ENCODE results near the gene DDX10. TPM values are rescaled to one million over a fixed set of nuclear protein-coding genes. Genes with fewer than 3 reads are reported as not detected.

DDX10 gene
- total RNA-seq, 1 experiment from 2014 or later = 38.7 TPM

GRCh38 chr11:108882211-108882831 is 217.5 kb downstream of the DDX10 start:
- Histone ChIP-seq H3K27me3 (ENCODE audit: control insufficient read depth, insufficient read depth, low read length) (no peaks in the 10 kb centered on the region), H3K36me3 (replicated peaks; ENCODE audit: control insufficient read depth, insufficient read depth, low read length) (no peaks in the 10 kb centered on the region)
- no peak for DNase-seq

GRCh38 chr11:108886005-108886659 is 221.3 kb downstream of the DDX10 start:
- DNase-seq = no peak
- H3K4me3 ChIP-seq (ENCODE audit: insufficient read depth, low read depth, low read length) = no peak overlapping the region
- no peaks in the 10 kb centered on the region for H3K36me3 ChIP-seq (replicated peaks; ENCODE audit: control insufficient read depth, insufficient read depth, low read length)
- H3K27me3 ChIP-seq (ENCODE audit: control insufficient read depth, insufficient read depth, low read length) = no peaks in the 10 kb centered on the region

More at GRCh38 chr11:108882211-108882831, 217.5 kb downstream of the DDX10 start:
- H3K4me3 ChIP-seq (ENCODE audit: insufficient read depth, low read depth, low read length) = no peak overlapping the region

DNA sequence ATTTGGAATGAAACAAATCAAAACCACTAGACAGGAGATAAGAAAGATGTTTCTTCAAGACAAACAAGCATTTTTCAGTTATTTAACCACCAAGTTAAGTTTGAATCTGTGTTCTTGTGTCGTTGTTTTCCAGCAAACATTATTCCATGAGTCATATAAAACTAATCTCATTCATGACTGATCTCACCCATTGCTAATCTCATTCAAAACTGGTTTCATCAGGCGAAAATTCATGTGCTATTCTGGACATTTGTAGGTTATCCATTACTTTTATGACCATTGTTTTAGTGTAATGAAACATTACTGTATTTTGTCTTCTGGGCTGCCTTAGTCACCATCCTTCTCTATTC is 221.8 kb downstream of the DDX10 start:
- no peak for DNase-seq
- Histone ChIP-seq H3K27me3 (ENCODE audit: control insufficient read depth, insufficient read depth, low read length) (no peaks in the 10 kb centered on the region), H3K4me3 (ENCODE audit: insufficient read depth, low read depth, low read length) (no peak overlapping the region), H3K36me3 (replicated peaks; ENCODE audit: control insufficient read depth, insufficient read depth, low read length) (no peaks in the 10 kb centered on the region)

- no peak for DNase-seq
- Histone ChIP-seq H3K4me3 (ENCODE audit: insufficient read depth, low read depth, low read length) (no peak overlapping the region), H3K36me3 (replicated peaks; ENCODE audit: control insufficient read depth, insufficient read depth, low read length) (no peaks in the 10 kb centered on the region), H3K27me3 (ENCODE audit: control insufficient read depth, insufficient read depth, low read length) (no peaks in the 10 kb centered on the region)
Measured at GRCh38 chr11:108887436-108888238, 222.8 kb downstream of the DDX10 start.

- H3K36me3 ChIP-seq (replicated peaks; ENCODE audit: control insufficient read depth, insufficient read depth, low read length) = no peaks in the 10 kb centered on the region
- no peak overlapping the region for H3K4me3 ChIP-seq (ENCODE audit: insufficient read depth, low read depth, low read length)
- no peak for DNase-seq
- H3K27me3 ChIP-seq (ENCODE audit: control insufficient read depth, insufficient read depth, low read length) = no peaks in the 10 kb centered on the region
Measured at GRCh38 chr11:108890482-108891105, 225.7 kb downstream of the DDX10 start.

- H3K27me3 ChIP-seq (ENCODE audit: control insufficient read depth, insufficient read depth, low read length) = no peaks in the 10 kb centered on the region
Measured at GRCh38 chr11:108891143-108891542, 226.3 kb downstream of the DDX10 start.

DNA sequence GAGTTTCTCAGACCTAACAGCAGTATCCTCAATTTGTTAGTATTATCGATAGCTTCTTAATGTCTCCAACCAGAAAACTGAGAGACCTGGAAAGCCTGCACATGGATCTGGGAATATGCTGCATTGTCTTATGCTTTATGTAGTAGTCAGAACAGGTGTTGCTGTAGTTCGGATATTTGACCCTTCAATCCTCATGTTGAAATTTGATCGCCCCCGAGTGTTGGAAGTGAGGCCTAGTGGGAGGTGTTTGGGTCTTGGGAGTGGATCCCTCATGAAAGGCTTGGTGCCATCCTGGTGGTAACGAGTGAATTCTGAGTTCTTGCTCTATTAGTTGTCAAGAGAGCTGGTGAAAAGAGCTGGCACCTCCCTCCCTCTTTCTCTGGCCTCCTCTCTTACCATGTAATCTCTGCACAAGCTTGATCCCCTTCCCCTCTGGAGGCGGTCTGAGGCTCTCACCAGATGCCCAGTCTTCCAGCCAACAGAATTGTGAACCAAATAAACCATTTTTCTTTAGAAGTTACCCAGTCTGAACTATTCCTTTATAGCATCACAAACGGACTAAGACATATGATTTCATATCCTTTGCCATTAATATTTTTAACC is 227.1 kb downstream of the DDX10 start:
- Histone ChIP-seq H3K36me3 (replicated peaks; ENCODE audit: control insufficient read depth, insufficient read depth, low read length) (no peaks in the 10 kb centered on the region), H3K4me3 (ENCODE audit: insufficient read depth, low read depth, low read length) (no peak overlapping the region), H3K27me3 (ENCODE audit: control insufficient read depth, insufficient read depth, low read length) (no peaks in the 10 kb centered on the region)
- no peak for DNase-seq

More at GRCh38 chr11:108891143-108891542, 226.3 kb downstream of the DDX10 start:
- H3K4me3 ChIP-seq (ENCODE audit: insufficient read depth, low read depth, low read length) = no peak overlapping the region
- H3K36me3 ChIP-seq (replicated peaks; ENCODE audit: control insufficient read depth, insufficient read depth, low read length) = no peaks in the 10 kb centered on the region
- DNase-seq = no peak

GRCh38 chr11:108895579-108896480 is 231.0 kb downstream of the DDX10 start:
- no peak overlapping the region for H3K4me3 ChIP-seq (ENCODE audit: insufficient read depth, low read depth, low read length)
- H3K27me3 ChIP-seq (ENCODE audit: control insufficient read depth, insufficient read depth, low read length) = no peaks in the 10 kb centered on the region
- no peak for DNase-seq

DNA sequence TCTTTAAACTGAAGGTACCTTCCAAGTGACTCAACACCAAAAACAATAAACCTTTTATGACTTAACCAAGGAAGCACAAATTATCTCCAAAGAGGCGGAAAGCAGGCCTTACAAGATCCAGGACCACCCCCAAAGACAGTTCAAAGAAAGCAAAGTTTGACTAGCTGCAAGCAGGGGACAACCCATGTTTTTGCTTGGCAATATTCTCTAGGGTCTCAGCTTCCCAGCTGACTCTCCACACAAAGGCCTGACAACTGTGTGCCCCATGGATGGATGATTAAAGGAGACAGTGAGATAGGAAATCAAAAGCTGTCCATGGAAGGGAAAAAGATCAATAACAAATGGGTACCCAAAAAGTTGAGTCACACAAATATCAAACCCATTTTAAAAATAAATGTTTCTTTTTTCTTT is 232.2 kb downstream of the DDX10 start:
- DNase-seq = no peak
- H3K4me3 ChIP-seq (ENCODE audit: insufficient read depth, low read depth, low read length) = no peak overlapping the region

More at GRCh38 chr11:108895579-108896480, 231.0 kb downstream of the DDX10 start:
- no peaks in the 10 kb centered on the region; the same call in 1 of the 2 replicates for H3K36me3 ChIP-seq (replicated peaks; ENCODE audit: control insufficient read depth, insufficient read depth, low read length)

GRCh38 chr11:108897916-108898315 is 233.0 kb downstream of the DDX10 start:
- DNase-seq = no peak
- H3K36me3 ChIP-seq (replicated peaks; ENCODE audit: control insufficient read depth, insufficient read depth, low read length) = no peaks in the 10 kb centered on the region; the same call in 1 of the 2 replicates
- no peaks in the 10 kb centered on the region for H3K27me3 ChIP-seq (ENCODE audit: control insufficient read depth, insufficient read depth, low read length)
- no peak overlapping the region for H3K4me3 ChIP-seq (ENCODE audit: insufficient read depth, low read depth, low read length)

More for the DNA sequence above, 232.2 kb downstream of the DDX10 start:
- H3K27me3 ChIP-seq (ENCODE audit: control insufficient read depth, insufficient read depth, low read length) = no peaks in the 10 kb centered on the region
- H3K36me3 ChIP-seq (replicated peaks; ENCODE audit: control insufficient read depth, insufficient read depth, low read length) = no peaks in the 10 kb centered on the region; the same call in 1 of the 2 replicates

DNA sequence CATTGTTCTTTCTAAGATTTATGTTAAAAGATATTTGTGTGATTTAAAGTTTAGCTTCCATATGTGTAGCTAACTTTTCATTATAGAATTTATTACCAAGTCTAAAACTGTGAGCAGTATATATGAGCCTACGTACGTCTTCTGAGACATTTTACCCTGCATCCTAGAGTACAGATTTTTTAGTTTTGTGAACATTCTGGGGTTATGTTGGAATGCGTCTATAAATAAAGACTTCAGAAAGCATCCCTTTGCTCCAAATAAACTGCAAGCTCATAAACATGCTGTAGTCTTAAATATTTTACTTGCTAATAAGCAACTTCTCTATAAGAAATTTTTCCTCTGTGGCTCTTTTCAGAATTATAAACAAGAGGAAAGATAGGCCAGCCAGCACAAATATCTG is 236.5 kb downstream of the DDX10 start:
- Histone ChIP-seq H3K4me3 (ENCODE audit: insufficient read depth, low read depth, low read length) (no peak overlapping the region), H3K27me3 (ENCODE audit: control insufficient read depth, insufficient read depth, low read length) (no peaks in the 10 kb centered on the region), H3K36me3 (replicated peaks; ENCODE audit: control insufficient read depth, insufficient read depth, low read length) (no peaks in the 10 kb centered on the region; the same call in 1 of the 2 replicates)
- DNase-seq = no peak

DNA sequence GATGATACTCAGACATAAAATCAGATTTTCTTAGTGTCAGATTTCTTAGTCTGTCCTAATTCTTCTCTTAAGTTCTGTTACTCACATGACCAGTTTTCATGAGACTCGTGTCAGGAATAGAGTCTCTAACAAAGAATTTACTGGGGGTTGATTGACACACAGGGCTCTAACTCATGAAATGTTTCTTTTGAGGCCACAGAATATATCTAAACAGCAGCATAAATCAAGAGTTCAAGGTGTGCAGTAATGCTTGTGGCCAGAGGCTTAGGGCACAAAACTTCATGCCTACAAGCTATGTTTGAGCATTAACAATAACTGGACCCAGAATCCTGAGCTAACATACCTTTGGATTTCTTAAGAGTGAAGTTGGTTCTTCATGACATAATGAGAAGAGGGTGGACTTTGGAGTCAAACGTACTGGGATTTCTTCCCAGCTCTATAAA is 237.2 kb downstream of the DDX10 start:
- DNase-seq = no peak
- no peak overlapping the region for H3K4me3 ChIP-seq (ENCODE audit: insufficient read depth, low read depth, low read length)
- no peaks in the 10 kb centered on the region; the same call in 1 of the 2 replicates for H3K36me3 ChIP-seq (replicated peaks; ENCODE audit: control insufficient read depth, insufficient read depth, low read length)
- no peaks in the 10 kb centered on the region for H3K27me3 ChIP-seq (ENCODE audit: control insufficient read depth, insufficient read depth, low read length)

GRCh38 chr11:108904480-108904879 is 239.6 kb downstream of the DDX10 start:
- Histone ChIP-seq H3K36me3 (replicated peaks; ENCODE audit: control insufficient read depth, insufficient read depth, low read length) (no peaks in the 10 kb centered on the region; the same call in 1 of the 2 replicates), H3K27me3 (ENCODE audit: control insufficient read depth, insufficient read depth, low read length) (no peaks in the 10 kb centered on the region), H3K4me3 (ENCODE audit: insufficient read depth, low read depth, low read length) (no peak overlapping the region)

More at GRCh38 chr11:108904480-108904879, 239.6 kb downstream of the DDX10 start:
- DNase-seq = no peak
